Measurements from ENCODE around the gene FLAD1.

DNA sequence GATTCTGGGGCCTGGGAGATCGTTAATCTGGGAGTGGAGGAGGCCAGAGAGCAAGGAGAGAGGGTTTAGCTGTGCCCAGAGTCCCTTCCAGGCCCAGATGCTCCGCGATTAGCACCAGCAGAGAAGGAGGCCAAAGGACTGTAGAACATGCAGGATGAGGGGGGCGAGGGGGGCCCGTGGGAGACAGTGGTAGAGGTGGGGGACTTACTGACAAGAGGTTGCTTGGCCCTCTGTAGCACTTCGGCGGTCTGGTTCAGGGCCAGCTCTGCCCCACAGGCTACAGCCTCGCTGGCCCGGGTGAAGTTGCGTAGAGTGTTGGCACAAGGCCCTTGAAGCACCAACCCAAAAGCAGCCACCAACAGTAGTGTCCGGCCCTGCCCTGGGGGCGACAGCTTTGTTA is 49.7 kb downstream of the FLAD1 start:
- TF ChIP-seq, protein P1, sequence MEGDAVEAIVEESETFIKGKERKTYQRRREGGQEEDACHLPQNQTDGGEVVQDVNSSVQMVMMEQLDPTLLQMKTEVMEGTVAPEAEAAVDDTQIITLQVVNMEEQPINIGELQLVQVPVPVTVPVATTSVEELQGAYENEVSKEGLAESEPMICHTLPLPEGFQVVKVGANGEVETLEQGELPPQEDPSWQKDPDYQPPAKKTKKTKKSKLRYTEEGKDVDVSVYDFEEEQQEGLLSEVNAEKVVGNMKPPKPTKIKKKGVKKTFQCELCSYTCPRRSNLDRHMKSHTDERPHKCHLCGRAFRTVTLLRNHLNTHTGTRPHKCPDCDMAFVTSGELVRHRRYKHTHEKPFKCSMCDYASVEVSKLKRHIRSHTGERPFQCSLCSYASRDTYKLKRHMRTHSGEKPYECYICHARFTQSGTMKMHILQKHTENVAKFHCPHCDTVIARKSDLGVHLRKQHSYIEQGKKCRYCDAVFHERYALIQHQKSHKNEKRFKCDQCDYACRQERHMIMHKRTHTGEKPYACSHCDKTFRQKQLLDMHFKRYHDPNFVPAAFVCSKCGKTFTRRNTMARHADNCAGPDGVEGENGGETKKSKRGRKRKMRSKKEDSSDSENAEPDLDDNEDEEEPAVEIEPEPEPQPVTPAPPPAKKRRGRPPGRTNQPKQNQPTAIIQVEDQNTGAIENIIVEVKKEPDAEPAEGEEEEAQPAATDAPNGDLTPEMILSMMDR (IDR thresholded peaks at IDR 0.05 in 4 of 5, conservative IDR thresholded peaks at IDR 0.05 in 1 of 5), result no peak
- TF ChIP-seq POLR2A (IDR thresholded peaks at IDR 0.05), result no peak

Measured in gastrocnemius medialis (tissue), 4 donors.